GM19099 (cell line): ENCODE measurements around the gene AARSD1.

Experiments used
- POLR2A ChIP-seq: IDR thresholded peaks from 3 replicates; pipeline ENCODE4 v1.6.1; 2011; ENCODE audit warnings: low read depth; ENCODE audit not compliant: insufficient read length; ENCODE audit errors: extremely low read depth

Gene AARSD1

DNA sequence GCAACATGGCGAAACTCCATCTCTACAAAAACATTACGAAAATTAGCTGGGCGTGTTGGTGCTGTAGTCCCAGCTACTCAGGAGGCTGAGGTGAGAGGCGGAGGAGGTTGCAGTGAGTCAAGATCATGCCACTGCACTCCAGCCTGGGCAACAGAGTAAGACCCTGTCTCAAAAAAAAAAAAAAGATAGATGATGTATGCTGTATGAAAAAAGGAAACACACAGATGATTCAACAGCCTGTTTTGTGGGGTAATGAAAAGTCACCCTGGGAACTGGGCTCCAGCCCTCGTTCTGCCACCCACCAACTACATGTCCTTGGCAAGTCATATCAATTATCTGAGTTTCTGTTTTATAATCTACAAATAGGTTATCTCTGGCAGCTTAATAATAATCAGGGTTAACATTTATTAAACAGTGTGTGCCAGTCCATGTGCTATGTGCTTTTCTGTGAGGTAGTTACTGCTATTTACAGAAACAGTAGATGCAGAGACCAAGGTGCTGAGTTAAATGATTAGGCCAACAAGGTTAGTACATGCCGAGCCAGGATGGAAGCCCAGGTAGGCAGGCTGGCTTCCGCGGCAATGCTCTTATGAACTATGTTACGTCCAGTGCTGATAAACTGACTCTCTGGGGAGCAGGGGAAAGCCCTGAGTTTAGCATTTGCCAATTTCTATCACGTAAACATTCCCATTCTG lies 62.6 kb downstream of the AARSD1 start:
- TF ChIP-seq POLR2A: no peak
